Endothelial cell of umbilical vein (primary cell): ENCODE measurements around the gene ALPK1.

ENCODE experiments used
- EZH2 ChIP-seq: IDR thresholded peaks from 2 replicates; pipeline ENCODE4 v1.6.1; 2012; ENCODE audit warnings: borderline replicate concordance, low read depth, mild to moderate bottlenecking, moderate library complexity, low read length, inconsistent platforms; ENCODE audit not compliant: severe bottlenecking
- FOS ChIP-seq: IDR thresholded peaks from 2 replicates; pipeline ENCODE4 v1.6.1; 2011; ENCODE audit warnings: mild to moderate bottlenecking, low read length, moderate library complexity, borderline replicate concordance; ENCODE audit not compliant: insufficient read depth
- GATA2 ChIP-seq: IDR thresholded peaks from 2 replicates; pipeline ENCODE4 v1.7.0; 2011; ENCODE audit warnings: low read depth, mild to moderate bottlenecking, moderate library complexity, mixed read lengths, low read length; ENCODE audit not compliant: insufficient read length, insufficient read depth
- JUN ChIP-seq: IDR thresholded peaks from 2 replicates; pipeline ENCODE4 v1.6.1; 2011; ENCODE audit warnings: borderline replicate concordance, low read depth; ENCODE audit not compliant: insufficient read length, insufficient read depth
- MYC ChIP-seq: IDR thresholded peaks from one replicate; pipeline ENCODE4 v1.6.1; 2011; ENCODE audit warnings: mild to moderate bottlenecking, low read depth, low read length
- POLR2A ChIP-seq: IDR thresholded peaks from 2 replicates; pipeline ENCODE4 v1.6.1; 2012; ENCODE audit warnings: low read depth, mild to moderate bottlenecking, control low read depth, low read length
- POLR2AphosphoS5 ChIP-seq: IDR thresholded peaks from 2 replicates; pipeline ENCODE4 v1.6.1; 2012; ENCODE audit warnings: low read depth, mild to moderate bottlenecking, control low read depth, low read length, moderate library complexity; ENCODE audit not compliant: insufficient read depth
- TF ChIP-seq, protein P1 (sequence below), 2 donors: IDR thresholded peaks; 1 replicate in 1 of 2; 2 replicates in 1 of 2; pipeline ENCODE4 v1.5.1; 2011; ENCODE audit warnings: low read length in 2 of 2, mild to moderate bottlenecking in 2 of 2, moderate library complexity in 2 of 2, control low read depth in 1 of 2, inconsistent platforms in 1 of 2, low read depth in 1 of 2; ENCODE audit not compliant: insufficient read depth in 1 of 2; ENCODE audit errors: extremely low read depth in 1 of 2
- TF ChIP-seq, protein P2 (sequence below): IDR thresholded peaks from 2 replicates; pipeline ENCODE4 v1.6.1; 2011; ENCODE audit not compliant: insufficient read depth, insufficient read length

DNA sequence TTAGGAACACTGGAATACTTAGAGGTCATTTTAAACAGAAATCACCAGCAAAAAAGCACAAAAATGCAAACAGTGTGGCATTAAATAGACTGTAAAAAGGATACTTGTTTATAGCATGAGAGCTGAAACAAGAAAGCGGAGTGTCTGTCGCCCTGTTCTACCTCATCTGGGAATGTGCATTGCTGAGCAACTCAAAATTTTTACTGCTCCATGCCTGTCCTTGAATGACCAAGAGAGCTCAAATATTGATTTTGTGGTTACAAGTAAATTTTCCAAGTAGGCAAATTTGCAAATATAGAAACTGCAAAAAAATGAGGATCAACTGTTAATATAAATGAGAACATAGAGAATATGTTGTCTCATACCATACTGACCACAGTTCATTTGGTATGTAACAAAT lies 40.1 kb upstream of the ALPK1 start:
- TF ChIP-seq, protein P1, sequence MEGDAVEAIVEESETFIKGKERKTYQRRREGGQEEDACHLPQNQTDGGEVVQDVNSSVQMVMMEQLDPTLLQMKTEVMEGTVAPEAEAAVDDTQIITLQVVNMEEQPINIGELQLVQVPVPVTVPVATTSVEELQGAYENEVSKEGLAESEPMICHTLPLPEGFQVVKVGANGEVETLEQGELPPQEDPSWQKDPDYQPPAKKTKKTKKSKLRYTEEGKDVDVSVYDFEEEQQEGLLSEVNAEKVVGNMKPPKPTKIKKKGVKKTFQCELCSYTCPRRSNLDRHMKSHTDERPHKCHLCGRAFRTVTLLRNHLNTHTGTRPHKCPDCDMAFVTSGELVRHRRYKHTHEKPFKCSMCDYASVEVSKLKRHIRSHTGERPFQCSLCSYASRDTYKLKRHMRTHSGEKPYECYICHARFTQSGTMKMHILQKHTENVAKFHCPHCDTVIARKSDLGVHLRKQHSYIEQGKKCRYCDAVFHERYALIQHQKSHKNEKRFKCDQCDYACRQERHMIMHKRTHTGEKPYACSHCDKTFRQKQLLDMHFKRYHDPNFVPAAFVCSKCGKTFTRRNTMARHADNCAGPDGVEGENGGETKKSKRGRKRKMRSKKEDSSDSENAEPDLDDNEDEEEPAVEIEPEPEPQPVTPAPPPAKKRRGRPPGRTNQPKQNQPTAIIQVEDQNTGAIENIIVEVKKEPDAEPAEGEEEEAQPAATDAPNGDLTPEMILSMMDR (IDR thresholded peaks at IDR 0.05; ENCODE audit: extremely low read depth in 1 of 2, insufficient read depth in 1 of 2, low read depth in 1 of 2, low read length in 2 of 2): no peak
- no peak for TF ChIP-seq EZH2
- TF ChIP-seq POLR2A: no peak
- no peak for TF ChIP-seq JUN
- TF ChIP-seq, protein P2, sequence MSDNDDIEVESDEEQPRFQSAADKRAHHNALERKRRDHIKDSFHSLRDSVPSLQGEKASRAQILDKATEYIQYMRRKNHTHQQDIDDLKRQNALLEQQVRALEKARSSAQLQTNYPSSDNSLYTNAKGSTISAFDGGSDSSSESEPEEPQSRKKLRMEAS: no peak
- no peak for TF ChIP-seq POLR2AphosphoS5
- TF ChIP-seq FOS: no peak
- TF ChIP-seq MYC: no peak
- TF ChIP-seq GATA2: no peak
